Muscle layer of colon (tissue), 2 donors: ENCODE measurements around the gene TMEM39A.
A peak's percentile ranks its signal among the peaks of the same experiment; 100 is the strongest.

Experiments used
- H3K27ac ChIP-seq: one replicate; pipeline ENCODE4 v1.7.0; 2013; ENCODE audit warnings: low read depth, mild to moderate bottlenecking, low read length, moderate library complexity
- H3K27me3 ChIP-seq, 2 donors: one replicate each; pipeline ENCODE4 v1.7.0; 2013; ENCODE audit warnings: low read length in 2 of 2, mild to moderate bottlenecking in 2 of 2; ENCODE audit not compliant: insufficient read depth in 2 of 2, control insufficient read depth in 1 of 2
- H3K36me3 ChIP-seq: one replicate; pipeline ENCODE4 v1.7.0; 2013; ENCODE audit warnings: mild to moderate bottlenecking, low read length; ENCODE audit not compliant: insufficient read depth
- H3K4me1 ChIP-seq: one replicate; pipeline ENCODE4 v1.7.0; 2013; ENCODE audit warnings: mild to moderate bottlenecking, low read length; ENCODE audit not compliant: insufficient read depth
- H3K4me3 ChIP-seq, 2 donors: one replicate each; pipeline ENCODE4 v1.7.0; 2013; ENCODE audit warnings: low read length in 2 of 2, low read depth in 1 of 2, mild to moderate bottlenecking in 1 of 2, moderate library complexity in 1 of 2
- H3K9ac ChIP-seq: one replicate; pipeline ENCODE4 v1.7.0; 2013; ENCODE audit warnings: low read length
- H3K9me3 ChIP-seq: one replicate; pipeline ENCODE4 v1.7.0; 2013; ENCODE audit warnings: mild to moderate bottlenecking, low read length
- donor health status: abdominal sarcoma.
- donor health status: Adenocarcinoma of cecum.

Gene TMEM39A

GRCh38 chr3:119463171-119464169, at the start of gene TMEM39A:
Gene TMEM39A, minus strand, starts transcription at chr3:119463615. Its CDS starts 1,541 bp downstream, at chr3:119462074.
- Histone ChIP-seq H3K27ac (peak within 1 kb of the TSS; percentile 59), H3K27me3 (no peaks in the 10 kb centered on the region), H3K4me1 (peaks cover 16% of the 10 kb centered on the region), H3K4me3 (peak within 1 kb of the TSS; percentile 60 to 89), H3K9me3 (no peaks in the 10 kb centered on the region), H3K36me3 (peaks cover 6% of the 10 kb centered on the region), H3K9ac (peak within 1 kb of the TSS; percentile 77)

GRCh38 chr3:119510690-119511089, 47.3 kb upstream of the TMEM39A start:
- H3K9ac ChIP-seq: no peak overlapping the region
- peaks cover 50% of the 10 kb centered on the region for H3K36me3 ChIP-seq
- no peaks in the 10 kb centered on the region for H3K4me1 ChIP-seq
- H3K27me3 ChIP-seq: no peaks in the 10 kb centered on the region
- no peak overlapping the region for H3K27ac ChIP-seq
- H3K4me3 ChIP-seq: no peak overlapping the region
- H3K9me3 ChIP-seq: no peaks in the 10 kb centered on the region

- Histone ChIP-seq H3K9me3 (no peaks in the 10 kb centered on the region), H3K9ac (no peak overlapping the region), H3K36me3 (peaks cover 47% of the 10 kb centered on the region), H3K4me1 (no peaks in the 10 kb centered on the region), H3K27ac (no peak overlapping the region), H3K4me3 (no peak overlapping the region), H3K27me3 (no peaks in the 10 kb centered on the region)
Observed at GRCh38 chr3:119508172-119508845, 44.9 kb upstream of the TMEM39A start.

GRCh38 chr3:119507404-119507803, 44.0 kb upstream of the TMEM39A start:
- peaks cover 42% of the 10 kb centered on the region for H3K36me3 ChIP-seq
- H3K27me3 ChIP-seq: no peaks in the 10 kb centered on the region
- no peak overlapping the region for H3K27ac ChIP-seq
- no peak overlapping the region for H3K9ac ChIP-seq
- H3K4me1 ChIP-seq: no peaks in the 10 kb centered on the region
- no peak overlapping the region for H3K4me3 ChIP-seq
- no peaks in the 10 kb centered on the region for H3K9me3 ChIP-seq

- no peak overlapping the region for H3K4me3 ChIP-seq
- no peak overlapping the region for H3K9ac ChIP-seq
- H3K27ac ChIP-seq: no peak overlapping the region
- H3K9me3 ChIP-seq: no peaks in the 10 kb centered on the region
- H3K36me3 ChIP-seq: peaks cover 42% of the 10 kb centered on the region
- H3K4me1 ChIP-seq: no peaks in the 10 kb centered on the region
- H3K27me3 ChIP-seq: no peaks in the 10 kb centered on the region
Observed at GRCh38 chr3:119506631-119507030, 43.2 kb upstream of the TMEM39A start.

- H3K36me3 ChIP-seq: peaks cover 13% of the 10 kb centered on the region
- H3K4me1 ChIP-seq: peaks cover 18% of the 10 kb centered on the region
- no peak overlapping the region for H3K27ac ChIP-seq
- no peaks in the 10 kb centered on the region for H3K27me3 ChIP-seq
- no peak overlapping the region for H3K4me3 ChIP-seq
- no peak overlapping the region for H3K9ac ChIP-seq
- H3K9me3 ChIP-seq: no peaks in the 10 kb centered on the region
Observed at GRCh38 chr3:119500901-119501300, 37.5 kb upstream of the TMEM39A start.

- Histone ChIP-seq H3K4me1 (peaks cover 18% of the 10 kb centered on the region), H3K9me3 (no peaks in the 10 kb centered on the region), H3K9ac (no peak overlapping the region), H3K27ac (no peak overlapping the region), H3K4me3 (peak overlapping the region in 1 of 2 donors; percentile 9), H3K27me3 (no peaks in the 10 kb centered on the region), H3K36me3 (peaks cover 7% of the 10 kb centered on the region)
Observed at GRCh38 chr3:119500265-119500664, 36.9 kb upstream of the TMEM39A start.

- Histone ChIP-seq H3K9ac (peak within 1 kb of the TSS; percentile 97), H3K27ac (peak within 1 kb of the TSS; percentile 99), H3K9me3 (no peaks in the 10 kb centered on the region), H3K27me3 (no peaks in the 10 kb centered on the region), H3K4me3 (peak within 1 kb of the TSS; percentile 89 to 98), H3K36me3 (no peaks in the 10 kb centered on the region), H3K4me1 (peaks cover 18% of the 10 kb centered on the region)
Observed at GRCh38 chr3:119498186-119499011, 35.0 kb upstream of the TMEM39A start, which contains the start of gene TIMMDC1. Gene TIMMDC1, plus strand, starts transcription at chr3:119498547. Its CDS starts 187 bp downstream, at chr3:119498734.

GRCh38 chr3:119497820-119498185, 34.4 kb upstream of the TMEM39A start:
- H3K36me3 ChIP-seq: no peaks in the 10 kb centered on the region
- peak overlapping the region; percentile 99 for H3K27ac ChIP-seq
- peak overlapping the region; percentile 89 to 98 for H3K4me3 ChIP-seq
- H3K9me3 ChIP-seq: no peaks in the 10 kb centered on the region
- peaks cover 18% of the 10 kb centered on the region for H3K4me1 ChIP-seq
- H3K27me3 ChIP-seq: no peaks in the 10 kb centered on the region
- H3K9ac ChIP-seq: no peak overlapping the region

- Histone ChIP-seq H3K36me3 (peaks cover 7% of the 10 kb centered on the region), H3K27me3 (no peaks in the 10 kb centered on the region), H3K4me3 (no peak overlapping the region), H3K27ac (no peak overlapping the region), H3K4me1 (peaks cover 4% of the 10 kb centered on the region), H3K9ac (no peak overlapping the region), H3K9me3 (no peaks in the 10 kb centered on the region)
Observed at GRCh38 chr3:119494597-119494996, 31.2 kb upstream of the TMEM39A start.

- Histone ChIP-seq H3K27me3 (no peaks in the 10 kb centered on the region), H3K27ac (no peak overlapping the region), H3K36me3 (peaks cover 7% of the 10 kb centered on the region), H3K4me3 (no peak overlapping the region), H3K4me1 (no peaks in the 10 kb centered on the region), H3K9ac (no peak overlapping the region), H3K9me3 (no peaks in the 10 kb centered on the region)
Observed at GRCh38 chr3:119492810-119493209, 29.4 kb upstream of the TMEM39A start.
